H9 (cell line): Measurements from ENCODE around the gene ZBTB16. TPM values are rescaled to one million over a fixed set of nuclear protein-coding genes. Genes with fewer than 3 reads are reported as not detected.

ENCODE experiments used
- DNase-seq: peaks from one replicate; pipeline ENCODE4 v3.0.0-alpha.2; 2017
- H2AFZ ChIP-seq: one replicate; pipeline ENCODE4 v1.6.1; 2013; ENCODE audit warnings: mild to moderate bottlenecking, low read length, control low read depth, moderate library complexity
- H2AK5ac ChIP-seq: 2 replicates; pipeline ENCODE4 v1.6.1; 2013; ENCODE audit warnings: low read length, control low read depth, mixed read lengths; ENCODE audit not compliant: insufficient read length
- H2BK120ac ChIP-seq: one replicate; pipeline ENCODE4 v1.6.1; 2013; ENCODE audit warnings: low read depth, mild to moderate bottlenecking, low read length, control low read depth, inconsistent platforms; ENCODE audit not compliant: poor library complexity, severe bottlenecking
- H2BK12ac ChIP-seq: 2 replicates; pipeline ENCODE4 v1.6.1; 2013; ENCODE audit warnings: low read length, control low read depth, mixed read lengths, low read depth; ENCODE audit not compliant: insufficient read length
- H2BK15ac ChIP-seq: 2 replicates; pipeline ENCODE4 v1.6.1; 2013; ENCODE audit warnings: low read depth, low read length, control low read depth
- H2BK20ac ChIP-seq: one replicate; pipeline ENCODE4 v1.6.1; 2013; ENCODE audit warnings: low read depth, mild to moderate bottlenecking, low read length, control low read depth, inconsistent platforms; ENCODE audit not compliant: poor library complexity, severe bottlenecking
- H2BK5ac ChIP-seq: 2 replicates; pipeline ENCODE4 v1.6.1; 2013; ENCODE audit warnings: low read length, control low read depth, mixed read lengths; ENCODE audit not compliant: insufficient read length
- H3K14ac ChIP-seq: 2 replicates; pipeline ENCODE4 v1.6.1; 2013; ENCODE audit warnings: low read length, control low read depth; ENCODE audit not compliant: insufficient read depth
- H3K18ac ChIP-seq: 2 replicates; pipeline ENCODE4 v1.6.1; 2013; ENCODE audit warnings: low read depth, mild to moderate bottlenecking, mixed read lengths, low read length, control low read depth; ENCODE audit not compliant: insufficient read length
- H3K23ac ChIP-seq: 2 replicates; pipeline ENCODE4 v1.6.1; 2013; ENCODE audit warnings: low read length, control low read depth, mixed read lengths, low read depth; ENCODE audit not compliant: insufficient read length
- H3K23me2 ChIP-seq: 2 replicates; pipeline ENCODE4 v1.6.1; 2013; ENCODE audit warnings: low read depth, mild to moderate bottlenecking, mixed read lengths, low read length, control low read depth; ENCODE audit not compliant: insufficient read length, poor library complexity, severe bottlenecking
- H3K27ac ChIP-seq: 2 replicates; pipeline ENCODE4 v1.5.1; 2013; ENCODE audit warnings: low read length, control low read depth, mixed read lengths, low read depth; ENCODE audit not compliant: insufficient read length
- H3K27me3 ChIP-seq: 2 replicates; pipeline ENCODE4 v1.6.1; 2013; ENCODE audit warnings: low read length, control low read depth, inconsistent platforms; ENCODE audit not compliant: insufficient read depth
- H3K4ac ChIP-seq: 2 replicates; pipeline ENCODE4 v1.6.1; 2013; ENCODE audit warnings: low read depth, mild to moderate bottlenecking, control low read depth, inconsistent platforms, low read length, moderate library complexity
- H3K4me1 ChIP-seq: 2 replicates; pipeline ENCODE4 v1.6.1; 2013; ENCODE audit warnings: low read length, control low read depth, inconsistent platforms; ENCODE audit not compliant: insufficient read depth
- H3K4me2 ChIP-seq: 2 replicates; pipeline ENCODE4 v1.6.1; 2013; ENCODE audit warnings: low read length, control low read depth, mixed read lengths; ENCODE audit not compliant: insufficient read length, insufficient read depth
- H3K56ac ChIP-seq: 2 replicates; pipeline ENCODE4 v1.6.1; 2013; ENCODE audit warnings: low read depth, mild to moderate bottlenecking, mixed read lengths, low read length, control low read depth; ENCODE audit not compliant: insufficient read length
- H3K79me1 ChIP-seq: 2 replicates; pipeline ENCODE4 v1.6.1; 2013; ENCODE audit warnings: low read depth, mild to moderate bottlenecking, moderate library complexity, low read length, control low read depth, inconsistent platforms; ENCODE audit not compliant: insufficient read depth, poor library complexity, severe bottlenecking
- H3K79me2 ChIP-seq: 2 replicates; pipeline ENCODE4 v1.6.1; 2013; ENCODE audit warnings: low read length, control low read depth, inconsistent platforms; ENCODE audit not compliant: insufficient read depth
- H3K9ac ChIP-seq: 2 replicates; pipeline ENCODE4 v1.6.1; 2013; ENCODE audit warnings: low read length, control low read depth, mixed read lengths; ENCODE audit not compliant: insufficient read length; ENCODE audit errors: extremely low read depth
- H3K9me3 ChIP-seq: one replicate; pipeline ENCODE4 v1.6.1; 2013; ENCODE audit warnings: low read depth, low read length, inconsistent platforms; ENCODE audit not compliant: control insufficient read depth
- H3T11ph ChIP-seq: one replicate; pipeline ENCODE4 v1.6.1; 2013; ENCODE audit warnings: mild to moderate bottlenecking, low read length, control low read depth, inconsistent platforms
- H4K20me1 ChIP-seq: one replicate; pipeline ENCODE4 v1.6.1; 2013; ENCODE audit not compliant: control insufficient read depth, insufficient read length, insufficient read depth
- H4K5ac ChIP-seq: 2 replicates; pipeline ENCODE4 v1.6.1; 2013; ENCODE audit warnings: low read depth, mild to moderate bottlenecking, mixed read lengths, low read length, control low read depth; ENCODE audit not compliant: insufficient read length
- H4K8ac ChIP-seq: replicated peaks from 2 replicates; pipeline ENCODE4 v1.6.1; 2013; ENCODE audit warnings: low read length, control low read depth, mixed read lengths, low read depth; ENCODE audit not compliant: insufficient read length
- H4K91ac ChIP-seq: 2 replicates; pipeline ENCODE4 v1.6.1; 2013; ENCODE audit warnings: low read depth, mild to moderate bottlenecking, moderate library complexity, mixed read lengths, low read length, control low read depth; ENCODE audit not compliant: insufficient read length
- H3K27ac Mint-ChIP-seq, 3 experiments: 2 replicates in 2 of 3; 3 replicates in 1 of 3; pipeline ENCODE4 v1.8.0; 2020 to 2021; ENCODE audit warnings: mixed read lengths in 3 of 3, mild to moderate bottlenecking in 1 of 3, moderate library complexity in 1 of 3
- H3K27me3 Mint-ChIP-seq: 2 replicates; pipeline ENCODE4 v1.8.0; 2021; ENCODE audit warnings: low read depth, mild to moderate bottlenecking, moderate library complexity, mixed read lengths
- H3K36me3 Mint-ChIP-seq, 3 experiments: 2 replicates in 2 of 3; 3 replicates in 1 of 3; pipeline ENCODE4 v1.8.0; 2020 to 2021; ENCODE audit warnings: low read depth in 3 of 3, mixed read lengths in 3 of 3; ENCODE audit not compliant: insufficient read depth in 1 of 3
- H3K4me1 Mint-ChIP-seq, 2 experiments: 2 replicates each; pipeline ENCODE4 v1.8.0; 2020; ENCODE audit warnings: mixed read lengths in 2 of 2
- H3K4me3 Mint-ChIP-seq, 2 experiments: 2 replicates in 1 of 2; 3 replicates in 1 of 2; pipeline ENCODE4 v1.8.0; 2020 to 2021; ENCODE audit warnings: mild to moderate bottlenecking in 2 of 2, mixed read lengths in 2 of 2, moderate library complexity in 1 of 2
- H3K9me3 Mint-ChIP-seq, 2 experiments: 2 replicates in 1 of 2; 3 replicates in 1 of 2; pipeline ENCODE4 v1.8.0; 2020; ENCODE audit warnings: mild to moderate bottlenecking in 2 of 2, mixed read lengths in 2 of 2, moderate library complexity in 1 of 2
- WGBS: extraction: QIAGEN DNeasy Blood & Tissue Kit; methylation state at CpG from one replicate; pipeline ENCODE4 v1.1.7; 2013; ENCODE audit warnings: missing lambda C conversion rate, low lambda C conversion rate, mixed read lengths; ENCODE audit not compliant: insufficient read length; ENCODE audit errors: extremely low coverage; 5-methylcytosine and 5-hydroxymethylcytosine counted together
- total RNA-seq: library from RNA; stranded (reverse); gene quantifications from 2 replicates; pipeline ENCODE4 v1.2.1, GENCODE V29; 2021
- TF ChIP-seq, protein P1 (sequence below): fragments of 200-600 bp; sonication (generic); conservative IDR thresholded peaks from 3 replicates; pipeline ENCODE4 v1.8.0; 2021; ENCODE audit warnings: antibody characterized with exemption, mild to moderate bottlenecking

ZBTB16 gene
- total RNA-seq, 1 experiment from 2014 or later = not detected

DNA sequence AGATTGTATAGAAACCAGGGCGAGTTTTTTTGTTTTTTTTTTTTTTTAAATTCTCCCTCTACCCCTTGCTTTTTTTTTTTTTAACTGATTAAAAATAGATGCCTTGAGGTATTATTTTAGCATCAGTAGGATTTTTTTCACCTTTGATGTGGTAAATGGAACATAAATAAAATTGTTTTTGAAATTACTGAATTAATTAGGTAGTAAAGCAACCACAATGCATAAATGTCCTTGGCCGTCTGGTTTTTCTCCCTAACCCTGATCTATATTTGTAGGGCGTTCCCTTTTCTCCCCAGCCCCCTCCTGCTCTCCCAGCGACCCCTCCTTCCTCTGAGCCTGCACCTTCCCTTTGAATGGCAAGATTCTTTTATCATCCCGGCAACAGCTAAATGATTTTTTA, 107.8 kb downstream of the ZBTB16 start:
- Histone ChIP-seq H4K91ac (no peak overlapping the region), H2BK20ac (no peak overlapping the region)
- peak overlapping the region in 1 of 3 experiments; percentile 43; a peak in 1 of 7 replicates for H3K27ac Mint-ChIP-seq

More for the DNA sequence above, 107.8 kb downstream of the ZBTB16 start:
- Mint-ChIP-seq H3K4me1 (peaks cover 10 to 42% of the 10 kb centered on the region in 2 experiments), H3K9me3 (no peaks in the 10 kb centered on the region), H3K36me3 (no peaks in the 10 kb centered on the region), H3K4me3 (no peak overlapping the region), H3K27me3 (peaks cover 14% of the 10 kb centered on the region)
- no CpG with 5 or more reads among the region's 5 CpGs for WGBS
- no peak overlapping the region for H2BK12ac ChIP-seq
- no peaks in the 10 kb centered on the region for H3K27me3 ChIP-seq
- H3K9me3 ChIP-seq = no peaks in the 10 kb centered on the region
- H2AFZ ChIP-seq = no peak overlapping the region
- no peak overlapping the region for H4K5ac ChIP-seq
- H3K4ac ChIP-seq = no peak overlapping the region
- no peak overlapping the region for H2BK15ac ChIP-seq
- H3K4me1 ChIP-seq = no peaks in the 10 kb centered on the region
- no peak overlapping the region for H3K18ac ChIP-seq
- no peaks in the 10 kb centered on the region for H4K20me1 ChIP-seq
- H3K14ac ChIP-seq = no peak overlapping the region
- no peak overlapping the region for H3K56ac ChIP-seq
- no peak overlapping the region for H3K27ac ChIP-seq
- no peak overlapping the region for H3T11ph ChIP-seq
- H3K23ac ChIP-seq = no peak overlapping the region
- no peak overlapping the region for H2BK5ac ChIP-seq
- H2BK120ac ChIP-seq = no peak overlapping the region
- no peak for DNase-seq
- TF ChIP-seq, protein P1, sequence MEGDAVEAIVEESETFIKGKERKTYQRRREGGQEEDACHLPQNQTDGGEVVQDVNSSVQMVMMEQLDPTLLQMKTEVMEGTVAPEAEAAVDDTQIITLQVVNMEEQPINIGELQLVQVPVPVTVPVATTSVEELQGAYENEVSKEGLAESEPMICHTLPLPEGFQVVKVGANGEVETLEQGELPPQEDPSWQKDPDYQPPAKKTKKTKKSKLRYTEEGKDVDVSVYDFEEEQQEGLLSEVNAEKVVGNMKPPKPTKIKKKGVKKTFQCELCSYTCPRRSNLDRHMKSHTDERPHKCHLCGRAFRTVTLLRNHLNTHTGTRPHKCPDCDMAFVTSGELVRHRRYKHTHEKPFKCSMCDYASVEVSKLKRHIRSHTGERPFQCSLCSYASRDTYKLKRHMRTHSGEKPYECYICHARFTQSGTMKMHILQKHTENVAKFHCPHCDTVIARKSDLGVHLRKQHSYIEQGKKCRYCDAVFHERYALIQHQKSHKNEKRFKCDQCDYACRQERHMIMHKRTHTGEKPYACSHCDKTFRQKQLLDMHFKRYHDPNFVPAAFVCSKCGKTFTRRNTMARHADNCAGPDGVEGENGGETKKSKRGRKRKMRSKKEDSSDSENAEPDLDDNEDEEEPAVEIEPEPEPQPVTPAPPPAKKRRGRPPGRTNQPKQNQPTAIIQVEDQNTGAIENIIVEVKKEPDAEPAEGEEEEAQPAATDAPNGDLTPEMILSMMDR = no peak
- no peaks in the 10 kb centered on the region for H3K79me2 ChIP-seq
- H3K9ac ChIP-seq = no peak overlapping the region
- H3K23me2 ChIP-seq = no peaks in the 10 kb centered on the region
- no peak overlapping the region for H2AK5ac ChIP-seq
- H3K4me2 ChIP-seq = no peak overlapping the region
- H3K79me1 ChIP-seq = no peaks in the 10 kb centered on the region
- no peak overlapping the region for H4K8ac ChIP-seq
